ENCODE measurements around the gene TPM1. TPM values are rescaled to one million over a fixed set of nuclear protein-coding genes. Genes with fewer than 3 reads are reported as not detected.

The TPM1 gene
- polyA plus RNA-seq, 1 of the 3 experiments (the other 2 are of a cell fraction), result 1,371 TPM

- no peak for TF ChIP-seq REST (IDR thresholded peaks at IDR 0.05; ENCODE audit: low read depth, low read length)
- no peak for TF ChIP-seq MXI1 (IDR thresholded peaks at IDR 0.05; ENCODE audit: low read depth, low read length)
- TF ChIP-seq POLR2AphosphoS5 (IDR thresholded peaks at IDR 0.05; ENCODE audit: low read depth, low read length), result peak; percentile 30; the same call in 1 of the 2 replicates
- no peak for TF ChIP-seq TAF1 (IDR thresholded peaks at IDR 0.05; ENCODE audit: borderline replicate concordance, low read depth, low read length)
- no peak for TF ChIP-seq YY1 (IDR thresholded peaks at IDR 0.05; ENCODE audit: low read depth)
- TF ChIP-seq RCOR1 (IDR thresholded peaks at IDR 0.05; ENCODE audit: low read length), result peak; percentile 67
- TF ChIP-seq EP300 (IDR thresholded peaks at IDR 0.05; ENCODE audit: borderline replicate concordance in 1 of 2, low read depth in 1 of 2, low read length in 1 of 2), result peak in 1 of 2 experiments; percentile 87; a peak in 2 of 4 replicates
- TF ChIP-seq ZBTB33 (IDR thresholded peaks at IDR 0.05; ENCODE audit: borderline replicate concordance, low read depth), result no peak
- no peak for TF ChIP-seq GABPA (IDR thresholded peaks at IDR 0.05; ENCODE audit: low read depth)
Observed at GRCh38 chr15:63052961-63053698, 10.6 kb downstream of the TPM1 start (continued).

- TF ChIP-seq JUND (IDR thresholded peaks at IDR 0.05) (peak; percentile 14), FOSL2 (IDR thresholded peaks at IDR 0.05; ENCODE audit: borderline replicate concordance, low read depth) (no peak)
- Histone ChIP-seq H3K9me3 (no peaks in the 10 kb centered on the region), H2AFZ (ENCODE audit: low read depth) (no peak overlapping the region), H3K9ac (peak overlapping the region; percentile 99; the same call in 1 of the 2 replicates), H3K27me3 (ENCODE audit: insufficient read depth) (no peaks in the 10 kb centered on the region), H3K9me2 (no peaks in the 10 kb centered on the region), H4K20me1 (ENCODE audit: insufficient read depth) (peaks cover 100% of the 10 kb centered on the region), H3K36me3 (replicated peaks in 1 of 2; ENCODE audit: control insufficient read depth in 1 of 2, insufficient read depth in 2 of 2, low read length in 1 of 2) (peaks cover 73 to 96% of the 10 kb centered on the region in 2 experiments), H3K4me2 (peak overlapping the region; percentile 95), H3K27ac (ENCODE audit: low read depth in 2 of 2, low read length in 1 of 2) (peak overlapping the region; percentile 91 to 97), H3K4me3 (ENCODE audit: low read depth in 2 of 2, low read length in 1 of 2) (no peak overlapping the region), H3K4me1 (ENCODE audit: control insufficient read depth in 1 of 2, insufficient read depth in 2 of 2, low read depth in 1 of 2, low read length in 1 of 2) (peaks cover 66 to 72% of the 10 kb centered on the region in 2 experiments), H3K79me2 (ENCODE audit: insufficient read depth) (peaks cover 100% of the 10 kb centered on the region), H3F3A (replicated peaks; ENCODE audit: insufficient read depth) (peaks cover 99% of the 10 kb centered on the region)
- ChIA-PET CTCF (interaction anchor here (0.5 to 3.8 kb wide), 7 partner anchors 19 to 312 kb away, joined by 3 to 19 read pairs (median 3); no protein-coding TSS in a partner anchor), POLR2A (interaction anchor here (1.6 kb wide), 1 partner anchor 35 kb away, joined by 3 read pairs; no protein-coding TSS in a partner anchor)
- WGBS (ENCODE audit: low lambda C conversion rate), result 41% methylated on average over 4 of the region's 4 CpGs
- DNase-seq, result no peak
Observed at GRCh38 chr15:63054281-63054683, 11.7 kb downstream of the TPM1 start.
